ENCODE results near the gene CPED1. TPM values are rescaled to one million over a fixed set of nuclear protein-coding genes. Genes with fewer than 3 reads are reported as not detected.

Gene CPED1
- total RNA-seq, 3 donors from 2014 or later (not counting 1 experiment from before 2014, with no cell fraction given) = 0.50 to 1.3 (median 0.96) TPM

GRCh38 chr7:121205777-121206176 is 217.3 kb downstream of the CPED1 start:
- ATAC-seq = no peak
- Mint-ChIP-seq H3K4me3 (no peak overlapping the region), H3K27me3 (ENCODE audit: low read depth in 2 of 2) (no peaks in the 10 kb centered on the region)

GRCh38 chr7:121211253-121211652 is 222.7 kb downstream of the CPED1 start:
- H3K27me3 Mint-ChIP-seq (ENCODE audit: low read depth in 2 of 2) = no peaks in the 10 kb centered on the region
- H3K27ac Mint-ChIP-seq = no peak overlapping the region
- no peaks in the 10 kb centered on the region for H3K9me3 Mint-ChIP-seq
- no peaks in the 10 kb centered on the region for H3K9me3 ChIP-seq (ENCODE audit: control insufficient read depth, insufficient read depth, low read length)
- no peak for TF ChIP-seq CTCF (IDR thresholded peaks at IDR 0.05)
- intact Hi-C loops (cut with micrococcal nuclease) = no loop called here
- no peak overlapping the region for H3K4me3 Mint-ChIP-seq
- WGBS (ENCODE audit: insufficient coverage) = 81% methylated on average over 3 of the region's 3 CpGs
- no peak overlapping the region for H3K4me3 ChIP-seq (ENCODE audit: low read length)
- H3K36me3 ChIP-seq (ENCODE audit: control insufficient read depth, insufficient read depth, low read length) = no peaks in the 10 kb centered on the region
- H3K27me3 ChIP-seq (ENCODE audit: control insufficient read depth, insufficient read depth, low read length) = no peaks in the 10 kb centered on the region
- H3K36me3 Mint-ChIP-seq = no peaks in the 10 kb centered on the region
- H3K4me1 ChIP-seq (ENCODE audit: control insufficient read depth, insufficient read depth, low read length) = no peaks in the 10 kb centered on the region
- no peak for ATAC-seq
- no peak overlapping the region for H3K27ac ChIP-seq (ENCODE audit: low read length)
- no peaks in the 10 kb centered on the region for H3K4me1 Mint-ChIP-seq
- DNase-seq = no peak

More at GRCh38 chr7:121205777-121206176, 217.3 kb downstream of the CPED1 start:
- TF ChIP-seq CTCF (IDR thresholded peaks at IDR 0.05) = no peak
- Mint-ChIP-seq H3K4me1 (no peaks in the 10 kb centered on the region), H3K27ac (no peak overlapping the region), H3K36me3 (no peaks in the 10 kb centered on the region), H3K9me3 (peaks cover 0 to 2% of the 10 kb centered on the region in 2 donors)
- Histone ChIP-seq H3K4me3 (ENCODE audit: low read length) (no peak overlapping the region), H3K9me3 (ENCODE audit: control insufficient read depth, insufficient read depth, low read length) (no peaks in the 10 kb centered on the region), H3K27ac (ENCODE audit: low read length) (no peak overlapping the region), H3K27me3 (ENCODE audit: control insufficient read depth, insufficient read depth, low read length) (no peaks in the 10 kb centered on the region), H3K36me3 (ENCODE audit: control insufficient read depth, insufficient read depth, low read length) (no peaks in the 10 kb centered on the region), H3K4me1 (ENCODE audit: control insufficient read depth, insufficient read depth, low read length) (no peaks in the 10 kb centered on the region)
- DNase-seq = no peak
- intact Hi-C loops (cut with micrococcal nuclease) = no loop called here

GRCh38 chr7:121212036-121212435 is 223.5 kb downstream of the CPED1 start:
- H3K9me3 Mint-ChIP-seq = no peaks in the 10 kb centered on the region
- H3K4me3 Mint-ChIP-seq = no peak overlapping the region
- H3K27ac ChIP-seq (ENCODE audit: low read length) = no peak overlapping the region
- H3K27me3 Mint-ChIP-seq (ENCODE audit: low read depth in 2 of 2) = no peaks in the 10 kb centered on the region
- H3K36me3 Mint-ChIP-seq = no peaks in the 10 kb centered on the region
- no peaks in the 10 kb centered on the region for H3K36me3 ChIP-seq (ENCODE audit: control insufficient read depth, insufficient read depth, low read length)
- H3K27ac Mint-ChIP-seq = no peak overlapping the region
- DNase-seq = no peak
- H3K4me1 ChIP-seq (ENCODE audit: control insufficient read depth, insufficient read depth, low read length) = no peaks in the 10 kb centered on the region
- H3K4me1 Mint-ChIP-seq = no peaks in the 10 kb centered on the region
- TF ChIP-seq CTCF (IDR thresholded peaks at IDR 0.05) = no peak
- WGBS (ENCODE audit: insufficient coverage) = 85% methylated on average over 2 of the region's 2 CpGs
- intact Hi-C loops (cut with micrococcal nuclease) = no loop called here
- H3K9me3 ChIP-seq (ENCODE audit: control insufficient read depth, insufficient read depth, low read length) = no peaks in the 10 kb centered on the region
- H3K4me3 ChIP-seq (ENCODE audit: low read length) = no peak overlapping the region
- H3K27me3 ChIP-seq (ENCODE audit: control insufficient read depth, insufficient read depth, low read length) = no peaks in the 10 kb centered on the region
- ATAC-seq = no peak

- H3K36me3 Mint-ChIP-seq = no peaks in the 10 kb centered on the region
Observed at GRCh38 chr7:121214657-121215056, 226.1 kb downstream of the CPED1 start.

More at GRCh38 chr7:121214657-121215056, 226.1 kb downstream of the CPED1 start:
- Mint-ChIP-seq H3K9me3 (no peaks in the 10 kb centered on the region), H3K4me3 (no peak overlapping the region), H3K27me3 (ENCODE audit: low read depth in 2 of 2) (no peaks in the 10 kb centered on the region), H3K27ac (no peak overlapping the region), H3K4me1 (no peaks in the 10 kb centered on the region)
- 88% methylated on average over 1 of the region's 2 CpGs for WGBS (ENCODE audit: insufficient coverage)
- ATAC-seq (no peak), DNase-seq (no peak)
- no peak overlapping the region for H3K4me3 ChIP-seq (ENCODE audit: low read length)
- no peaks in the 10 kb centered on the region for H3K9me3 ChIP-seq (ENCODE audit: control insufficient read depth, insufficient read depth, low read length)
- no peaks in the 10 kb centered on the region for H3K27me3 ChIP-seq (ENCODE audit: control insufficient read depth, insufficient read depth, low read length)
- no peak overlapping the region for H3K27ac ChIP-seq (ENCODE audit: low read length)
- no peak for TF ChIP-seq CTCF (IDR thresholded peaks at IDR 0.05)
- intact Hi-C loops (cut with micrococcal nuclease) = no loop called here
- no peaks in the 10 kb centered on the region for H3K36me3 ChIP-seq (ENCODE audit: control insufficient read depth, insufficient read depth, low read length)
- H3K4me1 ChIP-seq (ENCODE audit: control insufficient read depth, insufficient read depth, low read length) = no peaks in the 10 kb centered on the region

All from natural killer cell (primary cell).